HepG2 (cell line): Measurements from ENCODE around the gene KIF1C. TPM values are rescaled to one million over a fixed set of nuclear protein-coding genes. Genes with fewer than 3 reads are reported as not detected.
A peak's percentile ranks its signal among the peaks of the same experiment; 100 is the strongest.

Experiments
- DPF2 ChIP-seq: sonication (generic); formaldehyde crosslinking; IDR thresholded peaks from 2 replicates; pipeline ENCODE4 v1.4.0; 2020; ENCODE audit warnings: mild to moderate bottlenecking, low read depth, missing genetic modification reagents, borderline replicate concordance
- KAT8 ChIP-seq: IDR thresholded peaks from 2 replicates; pipeline ENCODE4 v1.6.1; 2016; ENCODE audit warnings: missing genetic modification reagents, missing compliant biosample characterization
- KLF6 ChIP-seq: IDR thresholded peaks from 2 replicates; pipeline ENCODE4 v1.8.0; 2016; ENCODE audit warnings: missing biosample characterization, missing genetic modification reagents
- NFKB2 ChIP-seq: sonication (generic); formaldehyde crosslinking; IDR thresholded peaks from 2 replicates; pipeline ENCODE4 v1.4.0; 2020; ENCODE audit warnings: missing genetic modification reagents, borderline replicate concordance
- RAD51 ChIP-seq: fragments of 450-650 bp; IDR thresholded peaks from 2 replicates; pipeline ENCODE4 v1.6.1; 2016; ENCODE audit warnings: borderline replicate concordance
- REST ChIP-seq, 2 experiments: IDR thresholded peaks; 2 replicates each; pipeline ENCODE4 v1.6.1; 2011 to 2012; ENCODE audit warnings: low read length in 2 of 2, borderline replicate concordance in 1 of 2, low read depth in 1 of 2, mild to moderate bottlenecking in 1 of 2, moderate library complexity in 1 of 2
- SMARCE1 ChIP-seq: fragments of 450-650 bp; IDR thresholded peaks from 2 replicates; pipeline ENCODE4 v1.6.1; 2017; ENCODE audit warnings: borderline replicate concordance
- ZBTB20 ChIP-seq: sonication (generic); formaldehyde crosslinking; IDR thresholded peaks from 2 replicates; pipeline ENCODE4 v1.8.1; 2023; ENCODE audit warnings: missing genetic modification reagents, low read depth, mild to moderate bottlenecking, borderline replicate concordance
- ZFAT ChIP-seq: sonication (generic); formaldehyde crosslinking; conservative IDR thresholded peaks from 2 replicates; pipeline ENCODE4 v1.8.1; 2023; ENCODE audit warnings: missing genetic modification reagents, inconsistent platforms
- ZNF550 ChIP-seq: sonication (generic); formaldehyde crosslinking; IDR thresholded peaks from 2 replicates; pipeline ENCODE4 v1.4.0; 2020; ENCODE audit warnings: mild to moderate bottlenecking, missing genetic modification reagents, borderline replicate concordance
- polyA plus RNA-seq, 8 experiments: library from polyadenylated mRNA; depleted of rRNA in 3 of 8; stranded (reverse) in 7 of 8; unstranded in 1 of 8; fragments of >200 nt; fragmentation: Illumina TruSeq in 4 of 8; extraction: Trizol in 4 of 8; gene quantifications; 2 replicates each; pipeline versions ENCODE4 v1.2.1 to v1.2.3, GENCODE V29; 2011 to 2016; ENCODE audit warnings: low read depth in 4 of 8, missing spikeins in 1 of 8, mixed read lengths in 1 of 8; ENCODE audit not compliant: insufficient read depth in 1 of 8
- total RNA-seq, 5 experiments: library from RNA; depleted of rRNA; stranded (reverse); fragments of >200 nt; fragmentation: Illumina TruSeq; extraction: Trizol; gene quantifications; 2 replicates each; pipeline ENCODE4 v1.2.3, GENCODE V29; 2016; ENCODE audit warnings: low read depth in 1 of 5

The KIF1C gene
- total and polyA plus RNA-seq, 2 of the 13 experiments (the other 11 are each of a cell fraction or from before 2014, with no cell fraction given) = 70.0 to 104 TPM

DNA sequence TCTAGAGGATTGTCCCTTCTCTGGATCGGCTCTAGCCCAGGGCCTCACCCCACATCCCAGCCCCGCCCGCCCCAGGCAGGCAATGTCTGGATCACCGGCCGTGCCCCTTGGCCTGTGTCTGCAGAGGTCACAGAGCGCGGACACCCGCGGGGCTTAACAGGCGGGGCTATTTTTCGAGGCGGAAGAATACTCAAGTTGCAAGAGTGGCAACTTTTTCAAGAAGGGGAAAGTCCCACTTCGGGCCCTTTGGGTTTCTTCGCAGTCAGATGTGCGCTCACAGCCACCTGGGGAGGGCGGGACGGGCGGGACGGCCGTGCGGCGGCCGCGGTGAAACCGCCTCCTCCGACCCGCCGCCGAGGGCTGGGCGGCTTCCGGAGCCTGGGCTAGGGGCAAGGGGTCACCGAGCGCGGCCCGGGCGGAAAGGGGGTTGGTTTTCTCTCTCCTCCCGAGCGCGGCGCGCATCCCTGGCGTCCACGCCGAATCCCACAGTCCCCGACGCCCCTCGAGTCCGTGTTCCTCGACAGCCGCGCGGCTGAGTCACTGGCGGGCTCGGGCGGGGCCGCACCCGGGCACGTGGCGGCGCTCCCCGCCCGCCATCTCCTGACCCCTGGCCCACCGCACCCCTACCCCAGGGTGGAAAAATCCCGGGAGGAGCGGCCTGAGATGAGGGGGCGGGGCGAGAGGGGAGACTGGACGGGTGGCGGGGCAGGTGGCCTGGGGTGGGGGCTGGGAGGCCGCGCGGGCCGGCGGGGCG lies 48.3 kb upstream of the KIF1C start (continued):
- TF ChIP-seq KLF6 (peak; percentile 78; the same call in 1 of the 2 replicates), DPF2 (CRISPR knock-in tag) (no peak), ZNF550 (CRISPR knock-in tag) (no peak), NFKB2 (peak; percentile 69), SMARCE1 (no peak), RAD51 (no peak), ZFAT (CRISPR knock-in tag) (no peak), KAT8 (0 out of 2 replicates have a peak, but pooled peaks have one; percentile 11), REST (IDR thresholded peaks at IDR 0.05; ENCODE audit: borderline replicate concordance in 1 of 2, low read depth in 1 of 2, low read length in 2 of 2) (peak in 1 of 2 experiments; percentile 59; a peak in 1 of 4 replicates), ZBTB20 (no peak)
